Measurements from ENCODE around the gene TOMM34.

GRCh38 chr20:44936510-44936909 lies 23.7 kb downstream of the TOMM34 start:
- no peak for TF ChIP-seq GRHL2 (CRISPR knock-in tag; IDR thresholded peaks at IDR 0.05; ENCODE audit: insufficient replicate concordance, severe bottlenecking)
- no peak for TF ChIP-seq CTCF (IDR thresholded peaks at IDR 0.05)
- no peak for TF ChIP-seq PRDM15 (CRISPR knock-in tag; IDR thresholded peaks at IDR 0.05)
- no peak for TF ChIP-seq TP53 (CRISPR knock-in tag; IDR thresholded peaks at IDR 0.05)
- no peak for TF ChIP-seq ZNF396 (CRISPR knock-in tag; IDR thresholded peaks at IDR 0.05; ENCODE audit: borderline replicate concordance)
- TF ChIP-seq ZNF263 (CRISPR knock-in tag; IDR thresholded peaks at IDR 0.05; ENCODE audit: low read depth): no peak
- no peak for TF ChIP-seq ZBTB21 (CRISPR knock-in tag; IDR thresholded peaks at IDR 0.05; ENCODE audit: borderline replicate concordance)
- TF ChIP-seq E2F1 (CRISPR knock-in tag; IDR thresholded peaks at IDR 0.05): no peak
- no peak for TF ChIP-seq GTF2I (CRISPR knock-in tag; conservative IDR thresholded peaks at IDR 0.05)
- TF ChIP-seq ATF2 (CRISPR knock-in tag; IDR thresholded peaks at IDR 0.05; ENCODE audit: borderline replicate concordance, low read depth): no peak
- no peak for TF ChIP-seq NR1H2 (CRISPR knock-in tag; IDR thresholded peaks at IDR 0.05)
- TF ChIP-seq USF2 (CRISPR knock-in tag; IDR thresholded peaks at IDR 0.05): no peak
